ENCODE measurements around the gene ISG15.

ISG15 gene

DNA sequence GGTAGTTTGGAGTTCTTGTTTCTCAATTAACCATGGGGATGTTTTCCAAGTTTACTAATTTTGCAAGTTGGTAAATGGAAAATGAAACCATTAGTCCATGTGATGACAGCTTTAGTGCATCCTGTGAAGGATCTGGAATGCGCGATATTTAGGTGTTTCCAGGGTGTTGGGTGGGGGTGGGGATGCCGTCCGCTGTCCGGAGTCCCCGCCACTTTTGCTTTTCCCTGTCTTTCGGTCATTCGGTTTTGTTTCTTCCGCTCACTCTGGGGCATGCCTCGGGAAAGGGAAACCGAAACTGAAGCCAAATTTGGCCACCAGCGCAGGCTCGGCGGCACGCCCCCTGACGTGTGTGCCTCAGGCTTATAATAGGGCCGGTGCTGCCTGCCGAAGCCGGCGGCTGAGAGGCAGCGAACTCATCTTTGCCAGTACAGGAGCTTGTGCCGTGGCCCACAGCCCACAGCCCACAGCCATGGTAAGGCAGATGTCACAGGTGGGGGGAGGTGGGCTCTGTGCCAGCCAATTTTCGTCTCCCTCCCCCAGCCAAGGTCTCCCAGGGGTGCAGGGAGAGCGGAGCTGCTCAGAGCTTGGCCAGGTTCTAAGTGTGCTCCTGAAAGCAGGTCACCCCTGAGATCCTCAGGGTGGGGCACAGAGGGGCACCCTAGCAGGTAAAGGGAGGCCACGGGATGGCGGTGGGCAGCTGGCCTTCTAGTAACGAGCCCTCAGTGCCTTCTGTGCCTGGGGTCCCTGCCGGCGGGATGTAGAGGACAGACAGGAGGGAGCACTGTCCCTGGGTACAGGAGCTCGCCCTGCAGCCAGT lies at the start of gene ISG15:
Gene ISG15, plus strand, starts transcription at position 393 of the 817 bp plus-strand sequence. Its CDS starts 77 bp downstream, at position 470.
- DNase-seq (ENCODE audit: low read depth, low spot score) = peak; percentile 54

DNA sequence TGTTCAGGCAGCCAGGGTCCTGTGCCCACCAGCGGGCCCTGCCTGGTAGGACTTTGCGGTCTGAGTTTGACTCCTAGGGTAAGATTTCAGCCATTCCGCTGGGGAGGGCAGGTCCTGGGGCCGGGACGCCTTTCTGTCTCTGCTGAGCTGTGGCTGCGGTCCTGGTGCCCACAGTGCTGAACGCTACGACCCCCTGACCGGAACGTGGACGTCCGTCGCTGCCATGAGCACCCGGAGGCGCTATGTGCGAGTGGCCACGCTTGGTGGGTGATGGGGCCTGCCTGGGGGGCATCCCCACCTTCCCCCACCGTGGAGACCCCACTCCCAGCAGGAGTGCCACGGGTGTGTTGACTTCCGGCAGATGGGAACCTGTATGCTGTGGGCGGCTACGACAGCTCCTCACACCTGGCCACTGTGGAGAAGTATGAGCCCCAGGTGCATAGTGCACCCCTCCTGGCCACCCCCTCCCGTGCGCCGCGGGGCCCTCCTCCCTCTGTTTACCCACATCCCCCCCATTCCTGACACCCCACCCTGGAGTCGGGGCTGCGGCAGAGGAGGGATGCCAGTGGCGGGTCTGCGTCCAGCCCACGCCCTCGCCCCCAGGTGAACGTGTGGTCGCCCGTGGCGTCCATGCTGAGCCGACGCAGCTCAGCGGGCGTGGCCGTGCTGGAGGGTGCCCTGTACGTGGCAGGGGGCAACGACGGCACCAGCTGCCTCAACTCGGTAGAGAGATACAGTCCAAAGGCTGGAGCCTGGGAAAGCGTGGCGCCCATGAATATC lies 49.4 kb upstream of the ISG15 start:
- no peak for DNase-seq (ENCODE audit: low read depth, low spot score)

- DNase-seq (ENCODE audit: low read depth, low spot score) = no peak
Measured at GRCh38 chr1:964691-965525, 48.4 kb upstream of the ISG15 start.

- no peak for DNase-seq (ENCODE audit: low read depth, low spot score)
Measured at GRCh38 chr1:965526-966134, 47.7 kb upstream of the ISG15 start.

- DNase-seq (ENCODE audit: low read depth, low spot score) = no peak
Measured at GRCh38 chr1:966135-966703, 47.1 kb upstream of the ISG15 start, which contains the start of gene PLEKHN1. Gene PLEKHN1, plus strand, starts transcription at chr1:966482. Its CDS starts 50 bp downstream, at chr1:966532.

GRCh38 chr1:966704-967300 lies 46.5 kb upstream of the ISG15 start:
- DNase-seq (ENCODE audit: low read depth, low spot score) = no peak

DNA sequence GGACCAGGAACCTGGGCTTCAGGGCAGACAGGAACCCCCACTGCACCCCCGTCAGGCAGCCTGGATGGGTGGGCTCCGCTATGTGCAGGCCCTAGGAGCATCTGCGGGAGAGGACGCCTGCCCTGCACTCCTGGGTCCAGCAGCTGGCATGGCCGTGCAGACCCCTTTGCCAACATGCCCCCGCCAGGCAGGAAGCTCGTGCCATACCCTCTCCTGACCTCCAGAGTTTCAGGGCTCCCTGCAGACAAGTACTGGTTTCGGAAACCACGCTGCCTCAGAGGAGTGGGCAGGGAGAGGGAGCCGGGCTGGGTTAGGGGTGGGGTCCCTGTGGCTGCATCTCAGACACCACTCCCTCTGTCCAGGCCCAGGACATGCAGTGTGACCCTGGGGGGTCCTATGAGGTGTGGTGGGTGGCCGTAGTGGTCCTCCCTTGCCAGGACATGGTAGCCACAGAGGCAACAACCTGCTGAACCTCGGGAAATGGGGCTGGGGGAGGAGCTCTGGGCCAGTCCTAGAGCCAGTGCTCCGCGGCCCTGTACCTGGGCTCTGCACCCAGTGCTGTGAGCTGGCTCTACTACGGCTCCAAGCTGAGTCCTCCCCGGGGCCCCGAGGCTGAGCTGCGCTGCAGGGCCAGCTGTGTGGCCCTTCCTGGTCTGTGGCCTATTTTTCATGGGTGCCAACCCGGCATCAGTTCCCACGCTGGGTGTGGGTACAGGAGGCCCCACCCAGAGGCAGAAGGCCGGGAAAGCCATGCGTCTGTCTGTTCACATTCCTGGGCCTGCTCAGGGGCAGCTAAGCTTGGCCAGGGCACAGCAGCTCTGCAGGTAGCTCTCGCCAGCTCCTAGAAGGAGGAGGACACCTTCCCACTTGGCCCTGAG lies 45.6 kb upstream of the ISG15 start:
- no peak for DNase-seq (ENCODE audit: low read depth, low spot score)

DNA sequence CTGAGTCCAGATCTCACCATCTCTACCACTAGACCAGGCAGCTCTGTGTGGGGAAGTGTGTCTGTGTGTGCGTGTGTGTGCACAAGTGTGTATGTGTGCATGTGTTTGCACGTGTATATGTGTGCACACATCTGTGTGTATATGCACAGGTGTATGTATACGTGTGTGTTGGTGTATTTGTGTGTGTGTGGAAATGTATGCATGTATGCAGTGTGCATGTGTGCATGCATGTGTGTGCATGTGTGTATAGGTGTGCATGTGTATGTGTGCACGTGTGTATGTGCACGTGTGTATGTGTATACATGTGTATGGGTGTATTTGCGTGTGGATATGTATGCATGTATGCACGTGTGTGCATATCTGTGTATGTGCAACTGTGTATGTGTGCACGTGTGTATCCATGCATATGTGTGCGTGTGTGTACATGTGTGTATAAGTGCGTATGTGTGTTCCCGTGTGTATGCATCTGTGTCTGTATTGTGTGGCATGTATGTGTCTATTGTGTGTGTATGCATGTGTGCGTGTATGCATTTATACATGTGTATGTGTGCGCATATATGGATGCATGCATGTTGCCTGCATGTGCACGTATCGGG lies 43.9 kb upstream of the ISG15 start:
- DNase-seq (ENCODE audit: low read depth, low spot score) = no peak

GRCh38 chr1:970242-970972 lies 42.9 kb upstream of the ISG15 start:
- DNase-seq (ENCODE audit: low read depth, low spot score) = no peak

GRCh38 chr1:970973-971730 lies 42.1 kb upstream of the ISG15 start:
- DNase-seq (ENCODE audit: low read depth, low spot score) = no peak

DNA sequence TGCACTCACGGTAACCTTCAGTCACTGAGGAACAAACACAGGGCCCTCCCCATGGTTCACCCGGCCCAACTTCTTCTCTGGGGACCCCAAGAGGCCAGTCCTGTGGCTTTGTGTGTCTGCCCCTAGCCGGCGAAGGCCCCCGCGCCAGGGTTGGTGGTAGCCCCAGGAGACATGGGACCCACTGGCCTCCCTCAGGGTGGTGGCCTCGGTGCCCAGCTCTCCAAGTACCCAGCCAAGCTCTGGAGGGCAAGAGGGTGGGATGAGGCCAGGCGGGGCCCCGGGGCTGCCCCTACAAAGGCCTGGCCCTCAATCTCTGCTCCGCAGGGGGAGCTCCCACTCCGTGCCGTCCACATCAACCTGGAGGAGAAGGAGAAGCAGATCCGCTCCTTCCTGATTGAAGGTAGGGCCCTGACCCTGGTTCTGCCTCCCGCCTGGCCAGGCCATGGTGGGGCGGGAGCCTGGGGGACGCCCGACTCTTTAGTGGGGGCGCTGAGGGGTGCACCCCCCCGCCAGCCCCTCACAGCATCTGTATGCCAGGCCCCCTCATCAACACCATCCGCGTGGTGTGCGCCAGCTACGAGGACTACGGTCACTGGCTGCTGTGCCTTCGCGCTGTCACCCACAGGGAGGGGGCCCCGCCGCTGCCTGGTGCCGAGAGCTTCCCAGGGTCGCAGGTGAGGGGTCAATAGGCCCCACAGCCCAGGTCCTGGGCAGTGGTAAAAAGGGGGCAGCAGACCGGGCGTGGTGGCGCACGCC lies 41.4 kb upstream of the ISG15 start:
- DNase-seq (ENCODE audit: low read depth, low spot score) = no peak

- no peak for DNase-seq (ENCODE audit: low read depth, low spot score)
Measured at GRCh38 chr1:972726-973458, 40.4 kb upstream of the ISG15 start.

GRCh38 chr1:973459-974292 lies 39.6 kb upstream of the ISG15 start:
- no peak for DNase-seq (ENCODE audit: low read depth, low spot score)

GRCh38 chr1:974293-974640 lies 39.0 kb upstream of the ISG15 start:
- DNase-seq (ENCODE audit: low read depth, low spot score) = no peak

- DNase-seq (ENCODE audit: low read depth, low spot score) = no peak
Measured at GRCh38 chr1:974687-975328, 38.5 kb upstream of the ISG15 start.
